SU-DHL-6 (cell line): ENCODE results near the gene ADRB1.

ENCODE experiments used
- H2AFZ ChIP-seq: fragments of 200-600 bp; sonication (generic); 2 replicates; pipeline ENCODE4 v1.6.1; 2014; ENCODE audit warnings: low read depth, mild to moderate bottlenecking, moderate library complexity, mixed read lengths, antibody characterized with exemption, low read length; ENCODE audit not compliant: severe bottlenecking
- H3F3A ChIP-seq: fragments of 200-600 bp; shearing (Covaris generic); 2 replicates; pipeline ENCODE4 v1.6.0; 2016; ENCODE audit warnings: antibody characterized with exemption, mild to moderate bottlenecking; ENCODE audit not compliant: insufficient read depth
- H3K27ac ChIP-seq: fragments of 200-600 bp; sonication (generic); 2 replicates; pipeline ENCODE4 v1.5.1; 2016; ENCODE audit warnings: low read depth, mild to moderate bottlenecking, low read length, moderate library complexity, mixed read lengths
- H3K27me3 ChIP-seq: fragments of 200-600 bp; sonication (generic), shearing (Covaris generic); 2 replicates; pipeline ENCODE4 v1.6.0; 2014; ENCODE audit warnings: mild to moderate bottlenecking, low read length
- H3K36me3 ChIP-seq: fragments of 200-600 bp; sonication (generic); 2 replicates; pipeline ENCODE4 v1.6.1; 2014; ENCODE audit warnings: mild to moderate bottlenecking, low read length, mixed read lengths
- H3K4me2 ChIP-seq: fragments of 300-600, 200-600 bp; shearing (Covaris generic), sonication (generic); 2 replicates; pipeline ENCODE4 v1.6.0; 2014; ENCODE audit warnings: low read length, low read depth, mild to moderate bottlenecking; ENCODE audit not compliant: poor library complexity, severe bottlenecking
- H3K4me3 ChIP-seq: fragments of 200-600 bp; sonication (generic); 2 replicates; pipeline ENCODE4 v1.5.1; 2014; ENCODE audit warnings: antibody characterized with exemption, low read length, mild to moderate bottlenecking, mixed read lengths; ENCODE audit not compliant: insufficient read depth, poor library complexity, severe bottlenecking
- H3K79me2 ChIP-seq: fragments of 200-600 bp; sonication (generic); 2 replicates; pipeline ENCODE4 v1.6.1; 2014; ENCODE audit warnings: mild to moderate bottlenecking, low read length, moderate library complexity; ENCODE audit not compliant: insufficient read depth
- H3K9ac ChIP-seq: fragments of 200-600 bp; sonication (generic); 2 replicates; pipeline ENCODE4 v1.7.0; 2014; ENCODE audit warnings: mild to moderate bottlenecking, low read length
- H3K9me2 ChIP-seq: fragments of 200-600 bp; sonication (generic); replicated peaks from 2 replicates; pipeline ENCODE4 v1.6.1; 2014; ENCODE audit warnings: low read length; ENCODE audit not compliant: insufficient read depth
- H3K9me3 ChIP-seq: fragments of 200-600 bp; sonication (generic); 2 replicates; pipeline ENCODE4 v1.6.1; 2014; ENCODE audit warnings: low read length, mixed read lengths; ENCODE audit not compliant: insufficient read depth
- H4K20me1 ChIP-seq: fragments of 200-600 bp; sonication (generic); 2 replicates; pipeline ENCODE4 v1.6.1; 2014; ENCODE audit warnings: low read depth, mild to moderate bottlenecking, antibody characterized with exemption, low read length, moderate library complexity, mixed read lengths
- CTCF ChIP-seq: fragments of 200-600 bp; sonication (generic); IDR thresholded peaks from one replicate; pipeline ENCODE4 v1.5.1; 2017; ENCODE audit warnings: antibody characterized with exemption, mild to moderate bottlenecking, low read length, moderate library complexity; ENCODE audit not compliant: insufficient read depth, poor library complexity, severe bottlenecking
- EZH2phosphoT487 ChIP-seq: fragments of 200-600 bp; sonication (generic), shearing (Covaris generic); conservative IDR thresholded peaks from 2 replicates; pipeline ENCODE4 v1.6.1; 2018; ENCODE audit warnings: mild to moderate bottlenecking, antibody characterized with exemption, low read length, moderate library complexity, mixed read lengths

Gene ADRB1

GRCh38 chr10:114034923-114035645 is 8.6 kb upstream of the ADRB1 start:
- H3K79me2 ChIP-seq: no peaks in the 10 kb centered on the region
- no peak overlapping the region for H3K4me2 ChIP-seq
- H3K4me3 ChIP-seq: no peak overlapping the region
- H3F3A ChIP-seq: no peaks in the 10 kb centered on the region
- no peaks in the 10 kb centered on the region for H3K9me2 ChIP-seq
- no peaks in the 10 kb centered on the region for H3K27me3 ChIP-seq
- H2AFZ ChIP-seq: no peak overlapping the region
- no peaks in the 10 kb centered on the region for H3K9me3 ChIP-seq
- H3K36me3 ChIP-seq: no peaks in the 10 kb centered on the region
- TF ChIP-seq CTCF (no peak), EZH2phosphoT487 (no peak)
- no peaks in the 10 kb centered on the region for H4K20me1 ChIP-seq
- no peak overlapping the region for H3K9ac ChIP-seq
- no peak overlapping the region for H3K27ac ChIP-seq

GRCh38 chr10:114035791-114036190 is 7.9 kb upstream of the ADRB1 start:
- Histone ChIP-seq H4K20me1 (no peaks in the 10 kb centered on the region), H3F3A (no peaks in the 10 kb centered on the region), H3K9ac (no peak overlapping the region), H3K79me2 (no peaks in the 10 kb centered on the region), H3K4me3 (no peak overlapping the region), H3K27me3 (no peaks in the 10 kb centered on the region), H3K4me2 (no peak overlapping the region), H3K9me2 (no peaks in the 10 kb centered on the region), H3K27ac (no peak overlapping the region), H3K36me3 (no peaks in the 10 kb centered on the region), H2AFZ (no peak overlapping the region), H3K9me3 (no peaks in the 10 kb centered on the region)
- TF ChIP-seq CTCF (no peak), EZH2phosphoT487 (no peak)

GRCh38 chr10:114038819-114039218 is 4.8 kb upstream of the ADRB1 start:
- no peaks in the 10 kb centered on the region for H3K27me3 ChIP-seq
- H2AFZ ChIP-seq: no peak overlapping the region
- H4K20me1 ChIP-seq: no peaks in the 10 kb centered on the region
- H3F3A ChIP-seq: no peaks in the 10 kb centered on the region
- H3K36me3 ChIP-seq: no peaks in the 10 kb centered on the region
- no peaks in the 10 kb centered on the region for H3K9me2 ChIP-seq
- no peak overlapping the region for H3K27ac ChIP-seq
- H3K4me2 ChIP-seq: no peak overlapping the region
- TF ChIP-seq EZH2phosphoT487 (no peak), CTCF (no peak)
- no peaks in the 10 kb centered on the region for H3K79me2 ChIP-seq
- no peaks in the 10 kb centered on the region for H3K9me3 ChIP-seq
- H3K9ac ChIP-seq: no peak overlapping the region
- no peak overlapping the region for H3K4me3 ChIP-seq
